Activated CD4-positive, alpha-beta T cell treated with anti-CD3 and anti-CD28 coated beads for 4 hours (primary cell): Measurements from ENCODE around the gene CDC73.

Experiments used
- DNase-seq, 2 donors: peaks; one replicate each; pipeline ENCODE4 v3.0.0-alpha.2; 2020

Gene CDC73

GRCh38 chr1:193299038-193299437 is 177.2 kb downstream of the CDC73 start:
- no peak for DNase-seq

DNA sequence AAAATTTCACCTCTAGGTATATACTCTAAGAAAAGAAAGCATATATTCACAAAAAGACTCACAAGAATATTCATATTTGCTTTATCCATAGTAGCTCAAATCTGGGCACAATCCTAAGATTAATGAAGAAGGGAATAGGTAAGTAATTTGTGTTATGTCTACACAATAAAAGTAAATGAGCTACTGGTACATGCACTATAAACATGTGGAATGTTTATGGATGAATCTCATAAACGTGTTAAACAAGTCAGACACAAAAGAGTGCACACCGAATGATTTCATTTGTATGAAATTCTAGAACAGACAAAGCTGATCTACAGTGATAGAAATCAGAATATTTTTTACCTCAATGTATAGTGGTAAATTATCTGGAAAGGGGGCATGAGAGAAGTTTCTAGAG is 179.9 kb downstream of the CDC73 start:
- DNase-seq, result no peak

GRCh38 chr1:193303849-193304248 is 182.0 kb downstream of the CDC73 start:
- DNase-seq, result no peak
